ENCODE measurements around the gene POU2F1. TPM values are rescaled to one million over a fixed set of nuclear protein-coding genes. Genes with fewer than 3 reads are reported as not detected.

Gene POU2F1
- total RNA-seq, 1 experiment from 2014 or later, result 24.5 TPM

- intact Hi-C loops (cut with micrococcal nuclease), result no loop called here
- ATAC-seq (no peak), DNase-seq (ENCODE audit: low read depth, low spot score) (no peak)
- ChIA-PET CTCF (no interaction called here), RAD21 (ENCODE audit: low non-redundant PET in 1 of 2, low total read pairs in 2 of 2, uncharacterized antibody in 2 of 2, unreplicated experiment in 2 of 2) (no interaction called here), POLR2A (no interaction called here)
- TF ChIP-seq JUND (IDR thresholded peaks at IDR 0.05) (no peak), EZH2 (IDR thresholded peaks at IDR 0.05) (no peak), SP1 (IDR thresholded peaks at IDR 0.05; ENCODE audit: low read depth) (no peak), MAX (IDR thresholded peaks at IDR 0.05) (no peak), TCF7L2 (IDR thresholded peaks at IDR 0.05; ENCODE audit: borderline replicate concordance, extremely low read depth, insufficient read depth, insufficient read length) (no peak), REST (IDR thresholded peaks at IDR 0.05; ENCODE audit: low read depth) (no peak), EGR1 (IDR thresholded peaks at IDR 0.05; ENCODE audit: low read depth) (no peak), YY1 (IDR thresholded peaks at IDR 0.05; ENCODE audit: extremely low read depth, insufficient replicate concordance, low read depth, low read length) (no peak), EZH2phosphoT487 (IDR thresholded peaks at IDR 0.05; ENCODE audit: borderline replicate concordance) (no peak), ZBTB33 (IDR thresholded peaks at IDR 0.05; ENCODE audit: extremely low read depth, insufficient replicate concordance, low read length) (no peak), ELF1 (IDR thresholded peaks at IDR 0.05; ENCODE audit: borderline replicate concordance, low read depth) (no peak), CBX3 (IDR thresholded peaks at IDR 0.05; ENCODE audit: low read depth) (no peak), ZNF274 (IDR thresholded peaks at IDR 0.05; ENCODE audit: low read depth, low read length) (no peak), CEBPB (IDR thresholded peaks at IDR 0.05; ENCODE audit: low read depth) (no peak)
- Histone ChIP-seq H3K27ac (ENCODE audit: low read depth, low read length) (no peak overlapping the region), H2AFZ (ENCODE audit: low read depth, low read length, poor library complexity, severe bottlenecking) (no peak overlapping the region), H3K9me2 (ENCODE audit: insufficient read depth) (no peaks in the 10 kb centered on the region), H3K36me3 (ENCODE audit: control insufficient read depth in 1 of 2, insufficient read depth in 2 of 2, low read length in 2 of 2) (no peaks in the 10 kb centered on the region), H3K4me3 (replicated peaks in 1 of 2; ENCODE audit: low read depth in 1 of 2, low read length in 2 of 2) (no peak overlapping the region), H3K4me1 (ENCODE audit: control insufficient read depth in 1 of 2, insufficient read depth in 2 of 2, low read length in 2 of 2) (no peaks in the 10 kb centered on the region), H4K20me1 (ENCODE audit: insufficient read depth) (no peaks in the 10 kb centered on the region), H3K79me2 (ENCODE audit: insufficient read depth, low read length) (no peaks in the 10 kb centered on the region), H3K27me3 (ENCODE audit: insufficient read depth, low read length) (no peaks in the 10 kb centered on the region), H3K9me3 (ENCODE audit: control insufficient read depth in 1 of 2, insufficient read depth in 1 of 2, low read depth in 1 of 2, low read length in 2 of 2) (no peaks in the 10 kb centered on the region), H3K9ac (ENCODE audit: low read length) (no peak overlapping the region), H3K4me2 (ENCODE audit: low read length) (no peak overlapping the region)
- no TSS peak for BruUV-seq (replicated peaks)
These were observed 37.9 kb upstream of the POU2F1 start for GRCh38 chr1:167182571-167183320.

All from HCT116 (cell line).